Activated CD8-positive, alpha-beta memory T cell treated with anti-CD3 and anti-CD28 coated beads, Interleukin-2, amount 50 U/mL, for 24 hours (primary cell): ENCODE results near the gene ERO1B.
"Not testable (repeated sequence)": the region's sequence is repeated elsewhere in the genome, so short reads cannot be mapped to it uniquely, and the experiment has no call there.

Experiments
- DNase-seq: peaks from one replicate; pipeline ENCODE4 v3.0.0-alpha.2; 2020; ENCODE audit errors: extremely low read depth

Gene ERO1B

DNA sequence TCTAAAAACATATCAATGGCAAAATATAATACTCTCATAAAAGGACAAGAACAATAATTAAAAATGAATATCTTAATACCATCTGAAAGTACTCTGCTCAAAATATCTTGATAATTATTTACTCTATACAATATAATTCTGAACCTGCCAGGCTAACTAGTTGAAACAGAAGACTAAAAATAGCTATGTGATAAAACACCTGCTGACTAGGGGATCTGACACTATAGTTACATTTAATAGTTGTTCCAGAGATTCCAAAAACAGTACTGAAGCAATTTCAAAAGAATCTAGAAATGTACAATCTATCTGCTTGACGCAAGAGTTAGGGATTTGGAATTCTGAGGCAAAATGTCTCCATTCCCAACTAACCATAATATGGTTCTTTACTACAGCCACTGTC is 30.2 kb downstream of the ERO1B start:
- DNase-seq: no peak

DNA sequence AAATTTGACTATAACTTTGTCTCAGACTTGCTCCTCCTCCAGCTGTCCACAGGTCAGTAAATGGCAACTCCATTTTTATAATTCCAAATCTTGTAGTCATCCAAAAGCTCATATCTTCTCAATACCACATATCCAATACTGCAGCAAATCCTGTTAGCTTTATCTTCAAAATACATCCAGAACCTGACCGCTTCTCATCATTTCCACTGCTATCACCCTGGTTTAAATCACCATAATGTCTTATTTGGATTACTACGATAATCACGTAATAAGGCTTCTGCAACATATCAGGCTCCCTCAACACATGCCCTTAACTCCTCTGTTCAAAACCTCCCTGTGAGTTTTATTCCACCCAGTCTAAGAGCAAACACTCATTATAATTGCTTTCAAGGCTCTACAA is 34.5 kb downstream of the ERO1B start:
- DNase-seq: no peak

DNA sequence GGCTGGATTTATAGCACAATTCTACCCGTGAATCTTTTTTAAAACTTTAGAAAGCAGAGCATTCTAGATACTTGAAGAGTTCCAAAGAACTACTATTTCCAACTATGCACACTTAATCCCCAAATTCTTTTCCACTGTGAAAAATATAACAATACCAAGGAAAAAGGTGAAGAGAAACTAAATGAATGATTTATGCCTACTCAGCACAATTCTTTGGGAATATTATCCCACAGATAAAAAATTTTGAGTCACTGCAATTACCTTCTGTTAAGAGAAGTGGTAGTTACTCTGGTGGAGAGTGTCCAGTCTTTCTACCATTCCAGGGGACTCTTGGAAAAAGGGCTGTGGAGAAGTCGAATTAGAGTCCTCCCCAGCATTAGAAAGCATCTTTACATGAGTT is 39.2 kb downstream of the ERO1B start:
- no peak for DNase-seq

DNA sequence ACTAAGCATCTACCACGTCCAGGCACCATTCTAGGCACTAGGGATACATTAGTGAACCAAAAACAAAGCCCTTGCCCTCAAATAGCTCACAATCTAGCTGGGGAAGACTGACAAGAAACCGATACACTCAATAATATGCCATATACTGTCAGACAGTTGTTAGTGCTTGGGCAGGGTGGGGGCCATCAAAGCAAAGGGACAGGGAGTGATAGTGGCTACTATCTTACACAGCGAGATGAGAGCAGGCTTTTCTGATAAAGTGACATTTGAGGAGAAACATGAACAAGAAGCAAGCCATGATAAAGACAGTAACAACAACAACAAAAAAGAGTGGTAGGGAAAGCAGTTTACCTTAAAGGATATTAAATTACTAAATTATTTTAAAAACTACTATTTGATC is 41.1 kb downstream of the ERO1B start:
- no peak for DNase-seq

DNA sequence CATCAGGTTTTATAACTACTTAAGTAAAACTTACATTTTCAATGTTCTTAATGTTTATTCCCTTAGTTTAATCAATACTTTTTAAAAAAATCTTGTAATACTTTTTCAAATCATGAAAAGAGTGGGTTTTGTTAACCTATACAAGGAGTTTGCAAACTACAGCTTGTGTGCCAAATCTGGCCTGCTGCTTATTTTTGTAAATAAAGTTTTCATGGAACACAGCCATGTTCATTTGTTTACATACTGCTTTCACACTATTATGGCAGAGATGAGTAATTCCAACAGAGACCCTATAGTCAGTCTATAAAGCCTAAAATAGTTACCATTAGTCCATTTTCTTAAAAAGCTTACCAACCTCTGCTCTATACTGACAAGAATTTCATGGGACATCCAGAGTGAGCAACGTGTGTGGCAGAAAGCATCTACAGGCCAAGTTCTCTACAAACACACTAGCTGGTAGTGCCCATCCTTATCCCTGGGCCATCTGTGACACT is 42.6 kb downstream of the ERO1B start:
- no peak for DNase-seq

DNA sequence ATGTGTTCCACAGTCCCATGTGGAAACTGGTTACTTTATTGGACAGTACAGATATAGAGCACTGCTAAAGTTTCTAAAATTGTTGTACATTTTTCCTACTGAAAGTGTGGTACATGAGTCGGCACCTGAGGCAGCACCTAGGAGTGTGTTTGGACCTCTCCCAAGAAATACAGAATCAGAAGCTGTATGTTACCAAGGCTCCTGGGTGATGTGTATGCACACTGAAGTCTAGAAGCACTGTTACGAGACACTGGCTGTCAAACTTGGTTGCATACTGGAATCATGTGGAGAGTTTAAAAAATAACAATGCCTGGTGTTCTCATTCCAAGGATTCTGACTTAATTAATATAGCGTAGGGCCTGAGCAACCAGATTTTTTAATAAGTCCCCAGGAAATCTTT is 46.6 kb downstream of the ERO1B start:
- DNase-seq: no peak

DNA sequence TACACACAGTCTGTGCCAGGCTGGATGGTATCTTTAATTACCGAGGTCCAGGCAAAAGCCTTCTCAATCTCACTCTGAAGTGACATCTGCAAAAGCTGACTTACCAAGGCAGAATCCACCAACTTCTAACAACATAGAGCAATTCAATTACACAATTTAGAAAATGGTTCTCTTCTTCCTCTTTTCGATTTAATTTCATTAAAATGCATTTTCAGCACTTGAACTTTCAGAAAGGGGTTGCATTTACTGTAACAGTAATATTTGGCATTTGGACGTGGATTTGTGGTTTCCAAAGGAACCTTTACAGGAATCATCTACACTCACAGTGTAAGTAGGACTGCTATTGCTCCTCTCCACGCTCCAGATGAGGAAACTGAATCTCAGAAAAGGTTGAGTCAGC is 53.3 kb downstream of the ERO1B start:
- no peak for DNase-seq

DNA sequence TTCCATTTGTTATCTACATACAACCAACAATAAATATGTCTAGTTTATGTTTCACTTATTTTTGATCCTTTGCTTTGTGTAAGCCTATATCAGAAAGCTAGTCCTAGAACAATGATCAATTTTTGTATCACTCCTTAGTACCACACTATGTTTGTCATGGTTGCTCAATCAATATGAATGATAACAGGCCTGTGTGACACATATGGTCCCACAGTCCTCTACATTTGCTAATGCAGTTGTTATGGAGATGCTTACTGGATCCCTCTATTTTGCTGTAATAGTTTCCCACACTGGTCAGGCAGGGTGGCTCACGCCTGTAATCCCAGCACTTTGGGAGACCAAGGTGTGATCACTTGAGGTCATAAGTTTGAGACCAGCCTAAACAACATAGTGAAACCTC is 59.1 kb downstream of the ERO1B start:
- no peak for DNase-seq

DNA sequence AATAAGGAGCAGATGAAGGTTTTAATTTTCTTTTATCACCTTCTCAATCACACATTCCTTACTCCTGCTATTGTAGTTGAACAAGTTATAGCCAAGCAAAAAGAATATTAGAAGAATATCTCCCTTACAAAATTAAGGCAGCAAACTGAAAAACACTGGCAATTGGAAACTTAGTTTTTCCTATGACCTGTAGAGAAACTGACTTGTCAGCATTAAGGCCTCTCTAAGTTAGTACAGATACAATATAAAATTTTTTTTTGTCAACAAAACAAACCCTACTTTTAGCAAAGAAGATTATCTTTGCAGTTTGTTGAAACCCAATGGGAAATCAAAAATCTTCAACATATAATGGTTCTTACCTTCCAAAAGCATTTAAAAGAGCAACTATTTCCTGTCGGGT is 61.3 kb downstream of the ERO1B start:
- no peak for DNase-seq

DNA sequence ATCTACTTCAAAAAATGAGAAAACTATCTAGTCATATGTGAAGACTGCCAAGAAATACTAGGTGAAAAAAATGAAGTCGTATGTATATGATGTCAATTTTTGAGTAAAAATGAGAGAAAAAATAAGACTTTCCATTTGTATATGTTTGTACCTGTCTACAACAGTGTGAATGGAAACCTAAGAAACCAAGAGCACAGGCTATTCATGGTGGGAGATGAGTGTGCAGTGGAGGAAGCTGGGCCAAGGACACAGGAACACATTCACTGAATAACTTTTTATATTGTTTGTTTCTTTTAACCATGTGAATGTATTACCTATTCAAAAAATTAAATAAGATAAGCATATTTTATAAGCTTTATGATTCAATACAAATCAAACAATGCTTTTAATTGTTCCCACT is 67.0 kb downstream of the ERO1B start:
- DNase-seq: no peak

DNA sequence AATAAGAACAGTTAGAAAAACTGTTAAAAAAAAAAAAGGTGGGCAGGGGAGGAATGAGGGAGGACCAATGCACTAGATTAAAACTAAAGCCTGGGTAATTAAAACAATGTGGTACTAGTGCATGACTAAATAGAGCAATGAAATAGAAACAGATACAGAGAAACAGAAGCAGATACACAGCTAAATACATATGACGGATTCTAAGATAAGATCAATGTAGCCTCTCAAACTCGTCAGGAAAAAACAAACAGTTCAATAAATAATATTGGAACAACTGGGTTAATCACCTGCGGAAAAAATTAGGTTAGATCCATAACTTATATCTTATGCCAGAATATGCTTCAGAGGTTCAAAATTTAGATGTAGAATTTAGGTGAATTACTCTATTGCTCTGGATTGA is 68.2 kb downstream of the ERO1B start:
- no peak for DNase-seq

DNA sequence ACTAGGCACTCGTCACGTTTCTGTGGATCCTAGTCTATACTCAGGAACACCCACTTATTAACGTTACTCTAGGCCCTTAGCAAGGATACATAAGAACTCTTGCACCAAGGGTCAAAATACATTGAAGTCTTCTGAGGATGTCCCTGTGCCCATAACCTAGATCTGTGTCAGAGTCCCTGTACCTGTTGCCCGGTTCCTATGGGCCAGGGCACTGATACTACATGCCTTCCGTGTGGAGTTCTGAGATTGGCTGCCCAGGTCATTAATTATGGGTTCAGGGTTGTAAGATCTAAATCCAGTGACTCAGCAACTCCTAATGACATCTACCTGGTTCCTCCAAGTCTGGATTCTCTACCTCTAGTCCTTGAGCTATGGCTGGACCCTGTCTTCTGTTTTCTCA is 69.9 kb downstream of the ERO1B start:
- DNase-seq: no peak

DNA sequence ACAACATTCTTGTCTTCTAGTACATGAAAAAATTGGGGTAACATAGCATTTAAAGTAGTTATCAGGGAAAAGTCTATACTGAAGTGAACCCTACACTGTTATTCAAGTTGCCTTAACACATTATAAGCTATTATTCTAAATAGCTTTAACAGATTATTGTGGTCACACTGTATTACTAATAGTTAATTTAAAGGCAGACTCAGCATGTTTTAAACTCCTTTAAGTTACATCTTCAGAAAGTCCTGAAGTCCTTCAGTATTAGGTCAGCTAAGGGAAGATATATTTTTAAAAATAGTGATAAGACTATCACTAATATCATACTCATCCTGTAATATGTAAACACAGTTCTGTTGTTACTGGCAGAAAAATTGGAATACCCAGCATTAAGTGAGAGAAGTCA is 72.0 kb downstream of the ERO1B start:
- no peak for DNase-seq

DNA sequence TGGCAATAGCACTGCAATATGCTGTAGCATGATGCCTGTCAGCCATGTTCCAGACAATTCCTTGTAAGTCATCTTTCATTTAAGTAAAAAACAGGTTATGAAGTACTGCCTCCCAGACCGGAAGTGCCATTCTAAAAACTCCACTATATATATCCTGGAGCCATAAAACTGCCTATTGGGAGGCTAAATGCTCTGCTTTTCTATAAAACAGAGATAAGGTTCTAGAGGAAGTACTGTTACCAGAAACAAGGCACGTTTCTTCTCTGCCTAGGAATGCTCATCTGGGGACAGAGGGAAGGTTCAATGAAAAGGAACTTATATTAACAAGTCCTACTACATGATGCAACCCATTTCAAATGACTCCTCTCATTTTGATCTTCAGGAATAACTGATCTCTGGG is 72.6 kb downstream of the ERO1B start:
- no peak for DNase-seq

DNA sequence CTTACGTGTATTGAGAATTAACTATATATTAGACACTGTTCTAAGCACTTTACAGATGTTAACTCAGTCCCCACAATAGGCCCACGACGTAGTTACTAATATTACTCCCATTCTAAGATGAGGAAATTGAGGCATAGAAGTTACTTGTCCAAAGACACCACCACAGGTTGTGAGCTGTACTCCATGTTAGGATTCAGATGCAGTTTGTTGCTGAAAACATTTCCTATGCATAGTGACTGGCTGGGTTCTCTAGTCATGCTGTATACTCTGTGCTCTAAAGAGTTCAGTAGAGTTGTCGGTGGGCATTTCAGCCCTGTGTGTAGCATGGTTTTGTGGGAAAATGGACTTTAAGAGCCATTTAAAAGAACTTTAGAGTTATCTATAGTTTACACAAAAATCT is 74.2 kb downstream of the ERO1B start:
- DNase-seq: no peak

DNA sequence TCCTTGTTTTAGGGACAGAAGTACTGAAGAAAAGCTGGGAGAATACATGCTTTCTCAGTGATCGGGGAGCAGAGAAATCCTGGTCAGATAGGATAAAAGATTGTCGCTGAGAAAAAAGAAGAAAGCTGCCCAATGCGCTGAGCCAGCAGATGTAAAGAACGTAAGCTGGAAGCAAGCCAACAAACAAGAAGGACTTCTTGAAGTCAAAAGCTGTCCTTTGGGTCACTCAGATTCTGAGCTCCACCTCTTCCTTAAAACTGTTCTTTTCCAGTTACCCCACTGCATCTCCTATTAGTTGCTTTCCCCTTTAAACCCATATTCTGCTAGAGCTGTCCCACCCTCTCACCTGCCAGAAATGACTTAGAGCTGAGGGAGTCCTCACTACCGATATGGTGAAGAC is 74.6 kb downstream of the ERO1B start:
- DNase-seq: no peak

DNA sequence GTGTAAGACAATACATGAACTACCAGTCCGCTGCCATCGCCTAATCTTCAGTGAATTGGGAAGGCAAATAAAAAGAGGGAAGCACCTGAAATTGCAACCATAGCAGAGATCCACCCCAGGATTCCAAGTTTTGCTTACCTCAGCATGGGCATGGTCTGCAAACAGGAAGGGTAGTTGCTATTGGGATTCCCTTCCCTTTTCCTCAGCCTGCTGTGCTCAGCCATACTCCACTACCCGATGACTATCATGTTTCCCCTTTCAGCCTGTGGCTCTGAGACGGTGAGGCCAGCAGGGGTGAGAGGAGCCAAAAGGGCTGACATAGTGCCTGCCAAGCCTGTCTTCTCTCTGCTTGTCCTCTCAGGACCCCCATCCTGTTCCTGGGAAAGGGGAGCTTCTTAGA is 75.2 kb downstream of the ERO1B start:
- DNase-seq: no peak

DNA sequence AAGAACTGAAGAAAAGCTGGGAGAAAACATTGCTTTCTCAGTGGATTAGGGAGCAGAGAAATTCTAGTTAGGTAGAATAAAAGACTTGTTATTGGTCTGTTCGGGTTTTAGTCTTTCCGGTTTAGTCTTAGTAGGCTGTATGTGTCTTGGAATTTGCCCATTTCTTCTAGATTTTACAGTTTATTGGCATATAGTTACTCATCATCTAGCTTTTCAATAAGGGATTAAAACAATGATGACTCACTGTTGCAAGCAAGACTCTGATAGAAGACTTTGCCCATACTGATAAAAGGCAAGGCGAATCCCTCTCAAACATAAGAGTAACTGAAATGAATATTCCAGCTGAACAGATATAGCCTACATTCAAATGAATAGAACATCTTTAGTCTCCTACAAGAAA is 77.1 kb downstream of the ERO1B start:
- DNase-seq: no peak

DNA sequence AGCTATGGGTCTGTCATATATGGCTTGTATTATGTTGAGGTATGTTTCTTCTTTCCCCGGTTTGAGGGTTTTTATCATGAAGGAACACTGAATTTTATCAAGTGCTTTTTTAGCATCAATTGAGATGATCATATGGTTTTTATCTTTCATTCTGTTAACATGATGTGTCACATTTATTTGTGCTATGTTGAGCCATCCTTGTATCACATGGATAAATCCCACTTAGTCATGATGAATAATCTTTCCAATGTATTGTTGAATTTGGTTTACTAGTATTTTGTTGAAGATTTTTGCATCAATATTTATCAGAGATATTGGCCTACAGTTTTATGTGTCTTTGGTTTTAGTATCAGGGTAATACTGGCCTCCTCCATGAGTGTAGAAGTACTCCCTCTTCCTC is 77.7 kb downstream of the ERO1B start:
- no peak for DNase-seq

DNA sequence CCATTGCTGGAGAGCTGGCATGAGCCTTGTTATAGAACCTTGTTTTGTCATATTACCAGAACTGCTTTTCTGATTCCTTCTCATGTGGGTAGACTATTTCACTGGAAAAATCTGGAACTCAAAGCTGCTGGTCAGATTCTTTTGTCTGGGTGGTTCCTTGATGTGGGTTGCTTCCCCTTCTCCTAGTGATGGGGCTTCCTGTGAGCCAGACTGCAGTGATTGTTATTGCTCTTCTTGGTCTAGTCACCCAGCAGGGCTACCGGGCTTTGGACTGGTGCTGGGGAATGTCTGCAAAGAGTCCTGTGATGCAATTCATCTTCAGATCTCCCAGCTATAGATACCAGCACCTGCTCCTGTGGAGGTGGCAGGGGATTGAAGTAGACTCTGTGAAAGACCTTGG is 80.0 kb downstream of the ERO1B start:
- DNase-seq: no peak

DNA sequence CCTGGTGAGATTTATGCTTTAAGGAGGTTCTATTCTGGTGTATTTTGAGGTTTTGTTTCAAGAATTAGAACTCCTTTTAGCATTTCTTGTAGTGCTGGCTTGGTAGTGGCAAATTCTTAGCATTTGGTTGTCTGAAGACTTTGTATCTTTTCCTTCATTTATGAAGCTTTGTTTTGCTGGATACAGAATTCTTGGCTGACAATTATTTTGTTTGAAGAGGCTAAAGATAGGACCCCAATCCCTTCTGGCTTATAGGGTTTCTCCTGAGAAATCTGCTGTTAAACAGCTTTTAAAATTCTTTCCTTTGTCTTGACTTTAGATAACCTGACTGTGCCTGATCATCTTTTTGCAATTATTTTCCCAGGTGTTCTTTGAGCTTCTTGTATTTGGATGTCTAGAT is 80.8 kb downstream of the ERO1B start:
- DNase-seq: no peak

DNA sequence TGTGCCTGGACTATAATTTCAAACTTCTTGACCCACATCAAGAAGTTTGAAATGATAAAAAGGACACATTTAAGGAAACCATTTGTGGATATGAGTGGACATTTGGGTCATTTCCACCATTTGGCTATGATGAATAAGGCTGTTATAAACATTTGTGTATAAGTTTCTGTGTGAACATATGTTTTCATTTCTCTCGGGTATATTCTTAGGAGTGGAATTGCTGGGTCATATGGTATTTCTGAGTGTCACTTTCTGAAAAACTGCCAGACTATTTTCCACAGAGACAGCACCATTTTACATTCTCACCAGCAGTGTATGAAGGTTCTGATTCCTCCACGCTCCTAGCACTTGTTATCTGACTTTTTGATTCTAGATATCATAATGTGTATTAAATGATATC is 88.6 kb downstream of the ERO1B start:
- no peak for DNase-seq

DNA sequence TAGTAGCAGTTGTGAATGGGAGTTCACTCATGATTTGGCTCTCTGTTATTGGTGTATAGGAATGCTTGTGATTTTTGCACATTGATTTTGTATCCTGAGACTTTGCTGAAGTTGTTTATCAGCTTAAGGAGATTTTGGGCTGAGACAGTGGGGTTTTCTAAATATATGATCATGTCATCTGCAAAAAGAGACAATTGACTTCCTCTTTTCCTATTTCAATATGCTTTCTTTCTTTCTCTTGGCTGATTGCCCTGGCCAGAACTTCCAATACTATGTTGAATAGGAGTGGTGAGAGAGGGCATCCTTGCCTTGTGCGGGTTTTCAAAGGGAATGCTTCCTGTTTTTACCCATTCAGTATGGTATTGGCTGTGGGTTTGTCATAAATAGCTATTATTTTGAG is 93.7 kb downstream of the ERO1B start:
- not testable (repeated sequence) for DNase-seq

DNA sequence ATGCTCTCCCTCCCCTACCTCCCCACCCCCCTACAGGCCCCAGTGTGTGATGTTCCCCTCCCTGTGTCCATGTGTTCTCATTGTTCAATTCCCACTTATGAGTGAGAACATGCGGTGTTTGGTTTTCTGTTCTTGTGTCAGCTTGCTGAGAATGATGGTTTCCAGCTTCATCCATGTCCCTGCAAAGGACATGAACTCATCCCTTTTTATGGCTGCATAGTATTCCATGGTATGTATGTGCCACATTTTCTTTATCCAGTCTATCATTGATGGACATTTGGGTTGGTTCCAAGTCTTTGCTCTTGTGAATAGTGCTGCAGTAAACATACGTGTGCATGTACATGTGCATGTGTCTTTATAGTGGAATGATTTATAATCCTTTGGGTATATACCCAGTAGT is 95.3 kb downstream of the ERO1B start:
- DNase-seq: not testable (repeated sequence)

DNA sequence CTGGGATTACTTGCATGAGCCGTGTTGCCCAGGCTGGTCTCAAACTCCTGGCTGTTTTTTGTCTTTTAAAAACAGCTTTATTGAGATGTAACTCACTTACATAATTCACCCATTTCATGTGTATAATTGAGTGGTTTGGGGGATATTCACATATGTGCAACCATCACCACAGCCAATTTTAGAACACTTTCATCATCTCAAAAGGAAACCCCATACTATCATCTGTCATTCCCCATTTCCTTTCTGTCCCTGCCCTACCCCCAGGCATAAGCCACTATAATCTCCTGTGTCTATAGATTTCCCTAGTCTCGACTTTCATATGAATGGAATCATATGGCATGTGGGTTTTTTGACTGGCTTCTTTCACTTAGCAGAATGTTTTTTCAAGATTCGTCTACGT is 96.1 kb downstream of the ERO1B start:
- DNase-seq: no peak
